ENCODE results near the gene RBM47. TPM values are rescaled to one million over a fixed set of nuclear protein-coding genes. Genes with fewer than 3 reads are reported as not detected.

Gene RBM47
- total and polyA plus RNA-seq, 2 donors (not counting 1 experiment from before 2014, with no cell fraction given) = 5.6 to 12.9 TPM

DNA sequence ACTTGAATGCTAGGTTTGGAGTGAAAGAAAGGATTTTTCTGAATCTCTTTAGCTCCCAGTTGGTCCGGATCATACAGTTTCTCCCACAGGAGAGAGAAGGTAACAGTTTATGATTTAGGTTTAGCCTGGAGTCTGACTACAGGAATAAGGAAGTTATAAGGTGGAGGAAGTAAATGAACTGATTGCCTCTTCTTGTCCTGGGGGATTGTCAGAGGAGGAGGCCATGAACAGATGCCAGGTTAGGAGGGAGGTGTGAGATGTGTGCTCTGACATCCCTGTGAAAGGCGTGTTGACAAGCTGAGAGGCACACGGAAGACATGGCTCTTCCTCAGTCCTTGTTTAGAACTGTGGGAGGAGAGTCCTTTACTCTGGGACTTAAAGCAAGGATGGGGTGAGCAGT lies 230.1 kb downstream of the RBM47 start:
- no peaks in the 10 kb centered on the region for H3K9me3 Mint-ChIP-seq (ENCODE audit: insufficient read depth)
- 89% methylated on average over 3 of the region's 3 CpGs for WGBS (ENCODE audit: insufficient coverage)
- CTCF ChIA-PET = no interaction called here
- Histone ChIP-seq H4K20me1 (ENCODE audit: control insufficient read depth, insufficient read depth, low read length, poor library complexity, severe bottlenecking) (no peaks in the 10 kb centered on the region), H3K4me1 (ENCODE audit: control insufficient read depth in 2 of 2, insufficient read depth in 2 of 2, low read length in 2 of 2) (no peaks in the 10 kb centered on the region), H3K79me2 (ENCODE audit: control insufficient read depth, insufficient read depth, low read length) (no peaks in the 10 kb centered on the region), H3K4me3 (ENCODE audit: control extremely low read depth in 1 of 5, extremely low read depth in 1 of 5, insufficient read depth in 1 of 5, low read depth in 2 of 5, low read length in 4 of 5) (no peak overlapping the region), H3K27ac (ENCODE audit: low read length in 2 of 2) (no peak overlapping the region), H3K9me3 (ENCODE audit: control extremely low read depth in 1 of 3, control insufficient read depth in 2 of 3, insufficient read depth in 1 of 3, low read length in 2 of 3) (no peaks in the 10 kb centered on the region), H3K27me3 (replicated peaks in 1 of 4; ENCODE audit: control extremely low read depth in 1 of 4, control insufficient read depth in 3 of 4, insufficient read depth in 4 of 4, low read length in 3 of 4) (no peaks in the 10 kb centered on the region), H3K36me3 (replicated peaks in 1 of 2; ENCODE audit: control extremely low read depth in 1 of 2, control insufficient read depth in 1 of 2, extremely low read depth in 1 of 2, insufficient read depth in 2 of 2, low read length in 1 of 2) (no peaks in the 10 kb centered on the region), H2AFZ (ENCODE audit: insufficient read depth, low read depth, low read length, poor library complexity, severe bottlenecking) (no peak overlapping the region), H3K9ac (ENCODE audit: low read length) (no peak overlapping the region), H3K4me2 (replicated peaks; ENCODE audit: low read depth, low read length, poor library complexity, severe bottlenecking) (no peak overlapping the region)
- H3K4me1 Mint-ChIP-seq = no peaks in the 10 kb centered on the region
- no peak overlapping the region for H3K4me3 Mint-ChIP-seq
- TF ChIP-seq, protein P1, sequence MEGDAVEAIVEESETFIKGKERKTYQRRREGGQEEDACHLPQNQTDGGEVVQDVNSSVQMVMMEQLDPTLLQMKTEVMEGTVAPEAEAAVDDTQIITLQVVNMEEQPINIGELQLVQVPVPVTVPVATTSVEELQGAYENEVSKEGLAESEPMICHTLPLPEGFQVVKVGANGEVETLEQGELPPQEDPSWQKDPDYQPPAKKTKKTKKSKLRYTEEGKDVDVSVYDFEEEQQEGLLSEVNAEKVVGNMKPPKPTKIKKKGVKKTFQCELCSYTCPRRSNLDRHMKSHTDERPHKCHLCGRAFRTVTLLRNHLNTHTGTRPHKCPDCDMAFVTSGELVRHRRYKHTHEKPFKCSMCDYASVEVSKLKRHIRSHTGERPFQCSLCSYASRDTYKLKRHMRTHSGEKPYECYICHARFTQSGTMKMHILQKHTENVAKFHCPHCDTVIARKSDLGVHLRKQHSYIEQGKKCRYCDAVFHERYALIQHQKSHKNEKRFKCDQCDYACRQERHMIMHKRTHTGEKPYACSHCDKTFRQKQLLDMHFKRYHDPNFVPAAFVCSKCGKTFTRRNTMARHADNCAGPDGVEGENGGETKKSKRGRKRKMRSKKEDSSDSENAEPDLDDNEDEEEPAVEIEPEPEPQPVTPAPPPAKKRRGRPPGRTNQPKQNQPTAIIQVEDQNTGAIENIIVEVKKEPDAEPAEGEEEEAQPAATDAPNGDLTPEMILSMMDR (IDR thresholded peaks at IDR 0.05) = no peak
- TF ChIP-seq EZH2 (IDR thresholded peaks at IDR 0.05; ENCODE audit: borderline replicate concordance, insufficient read depth, low read depth, low read length, poor library complexity, severe bottlenecking) = no peak
- H3K27ac Mint-ChIP-seq = no peak overlapping the region
- POLR2A ChIA-PET = no interaction called here
- H3K27me3 Mint-ChIP-seq = no peaks in the 10 kb centered on the region
- intact Hi-C loops (cut with micrococcal nuclease) = no loop called here
- DNase-seq (no peak), ATAC-seq (ENCODE audit: low read depth) (no peak)

DNA sequence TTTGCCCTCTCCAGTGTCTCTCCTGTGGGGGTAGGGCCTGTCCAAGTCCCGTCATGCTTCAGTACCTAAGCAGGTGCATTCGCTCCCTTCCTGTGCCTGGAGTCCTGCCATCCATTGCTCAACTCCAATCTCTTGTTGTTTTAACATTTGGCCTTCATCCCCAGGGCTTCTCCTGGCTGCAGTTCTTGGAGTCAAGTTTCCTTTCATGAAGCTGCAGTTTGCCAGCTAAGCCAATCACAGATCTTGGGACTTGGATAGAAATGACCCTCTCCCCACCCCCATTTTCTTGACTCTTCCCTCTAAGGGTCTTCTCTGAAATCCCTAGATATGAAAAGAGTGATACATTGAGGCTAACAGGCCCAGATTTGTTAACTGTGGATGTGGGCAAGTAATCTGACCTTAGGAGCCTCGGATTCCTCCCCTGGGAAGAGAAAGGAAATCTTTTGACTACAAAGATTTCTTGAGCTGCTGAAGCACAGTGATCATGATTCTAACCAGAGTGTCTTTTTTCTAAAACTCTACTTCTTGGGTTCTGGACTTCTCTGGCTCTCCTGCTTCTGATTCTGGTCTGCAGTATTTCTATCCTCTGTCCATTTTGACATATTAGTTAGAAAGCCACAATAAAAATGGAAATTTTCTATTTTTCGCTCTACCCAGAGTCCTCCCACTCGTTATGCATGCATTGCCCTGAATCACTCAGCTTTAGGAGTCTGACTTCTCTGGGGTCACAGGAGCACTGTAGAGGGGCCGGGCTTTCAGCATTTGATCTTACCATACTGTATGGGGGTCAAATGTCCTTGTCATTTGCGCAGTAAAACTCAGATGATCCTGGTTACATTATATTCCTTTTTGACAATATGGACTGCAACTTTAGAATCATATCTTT lies 233.5 kb downstream of the RBM47 start:
- H3K27me3 ChIP-seq (replicated peaks in 1 of 4; ENCODE audit: control extremely low read depth in 1 of 4, control insufficient read depth in 3 of 4, insufficient read depth in 4 of 4, low read length in 3 of 4) = no peaks in the 10 kb centered on the region
- H3K27ac ChIP-seq (ENCODE audit: low read length in 2 of 2) = no peak overlapping the region
- 64% methylated on average over 3 of the region's 7 CpGs for WGBS (ENCODE audit: insufficient coverage)
- no peak for DNase-seq
- Mint-ChIP-seq H3K4me1 (no peaks in the 10 kb centered on the region), H3K27ac (no peak overlapping the region), H3K4me3 (no peak overlapping the region), H3K27me3 (no peaks in the 10 kb centered on the region), H3K9me3 (ENCODE audit: insufficient read depth) (no peaks in the 10 kb centered on the region)
- H3K9ac ChIP-seq (ENCODE audit: low read length) = no peak overlapping the region
- no peaks in the 10 kb centered on the region for H3K4me1 ChIP-seq (ENCODE audit: control insufficient read depth in 2 of 2, insufficient read depth in 2 of 2, low read length in 2 of 2)
- H3K9me3 ChIP-seq (ENCODE audit: control extremely low read depth in 1 of 3, control insufficient read depth in 2 of 3, insufficient read depth in 1 of 3, low read length in 2 of 3) = no peaks in the 10 kb centered on the region
- CTCF ChIA-PET = no interaction called here
- ATAC-seq (ENCODE audit: low read depth) = no peak
- H2AFZ ChIP-seq (ENCODE audit: insufficient read depth, low read depth, low read length, poor library complexity, severe bottlenecking) = no peak overlapping the region
- H3K4me2 ChIP-seq (replicated peaks; ENCODE audit: low read depth, low read length, poor library complexity, severe bottlenecking) = no peak overlapping the region
- intact Hi-C loops (cut with micrococcal nuclease) = no loop called here
- TF ChIP-seq, protein P1 (IDR thresholded peaks at IDR 0.05) = no peak
- TF ChIP-seq EZH2 (IDR thresholded peaks at IDR 0.05; ENCODE audit: borderline replicate concordance, insufficient read depth, low read depth, low read length, poor library complexity, severe bottlenecking) = no peak
- no peaks in the 10 kb centered on the region for H3K79me2 ChIP-seq (ENCODE audit: control insufficient read depth, insufficient read depth, low read length)
- H3K36me3 ChIP-seq (replicated peaks in 1 of 2; ENCODE audit: control extremely low read depth in 1 of 2, control insufficient read depth in 1 of 2, extremely low read depth in 1 of 2, insufficient read depth in 2 of 2, low read length in 1 of 2) = no peaks in the 10 kb centered on the region
- H3K4me3 ChIP-seq (ENCODE audit: control extremely low read depth in 1 of 5, extremely low read depth in 1 of 5, insufficient read depth in 1 of 5, low read depth in 2 of 5, low read length in 4 of 5) = no peak overlapping the region
- H4K20me1 ChIP-seq (ENCODE audit: control insufficient read depth, insufficient read depth, low read length, poor library complexity, severe bottlenecking) = no peaks in the 10 kb centered on the region
- POLR2A ChIA-PET = no interaction called here

Measured in B cell (primary cell).